IMR-90 (cell line): ENCODE measurements around the gene MCF2L2. TPM values are rescaled to one million over a fixed set of nuclear protein-coding genes. Genes with fewer than 3 reads are reported as not detected.

ENCODE experiments used
- ATAC-seq: fragments of 200-7000 bp; cut with Tn5 transposase; 2 replicates; pipeline ENCODE4 v1.9.1; 2020; ENCODE audit warnings: low read depth, mild to moderate bottlenecking, moderate library complexity
- BruUV-seq: library from RNA; stranded (reverse); fragments of 400-500 nt; replicated peaks from 2 replicates; lab custom pipeline; 2021; lab: Mats Ljungman, UMichigan
- CTCF ChIA-PET: fragments of 300-600 bp; formaldehyde crosslinking; extraction: SDS; loops from one replicate; lab custom pipeline; 2021; ENCODE audit warnings: antibody characterized with exemption; lab: Yijun Ruan, JAX
- POLR2A ChIA-PET: fragments of 300-600 bp; sonication (Branson Sonifier 250); formaldehyde crosslinking; loops from one replicate; lab custom pipeline; 2022; ENCODE audit warnings: antibody characterized with exemption; ENCODE audit not compliant: unreplicated experiment; lab: Charles Lee
- DNase-seq: peaks from one replicate; pipeline ENCODE4 v3.0.0; 2013
- H2AFZ ChIP-seq: replicated peaks from 2 replicates; pipeline ENCODE3; 2013; ENCODE audit warnings: low read length, mild to moderate bottlenecking; ENCODE audit not compliant: poor library complexity
- H2AK5ac ChIP-seq: 2 replicates; pipeline ENCODE4 v1.6.1; 2013; ENCODE audit warnings: low read depth, low read length, inconsistent platforms
- H2AK9ac ChIP-seq: replicated peaks from 2 replicates; pipeline ENCODE3; 2013; ENCODE audit warnings: mild to moderate bottlenecking, low read depth, low read length, moderate library complexity; ENCODE audit not compliant: poor library complexity
- H2BK120ac ChIP-seq: 2 replicates; pipeline ENCODE4 v1.6.1; 2013; ENCODE audit warnings: low read depth, low read length, inconsistent platforms
- H2BK15ac ChIP-seq: 3 replicates; pipeline ENCODE4 v1.6.1; 2013; ENCODE audit warnings: low read depth, low read length, inconsistent platforms
- H2BK20ac ChIP-seq: 2 replicates; pipeline ENCODE4 v1.6.1; 2013; ENCODE audit warnings: low read depth, mild to moderate bottlenecking, inconsistent platforms, low read length, moderate library complexity
- H2BK5ac ChIP-seq: 2 replicates; pipeline ENCODE4 v1.6.1; 2013; ENCODE audit warnings: mild to moderate bottlenecking, low read depth, low read length, inconsistent platforms; ENCODE audit not compliant: poor library complexity, severe bottlenecking
- H3K14ac ChIP-seq: replicated peaks from 2 replicates; pipeline ENCODE4 v1.6.1; 2013; ENCODE audit warnings: low read depth, low read length, inconsistent platforms
- H3K18ac ChIP-seq: 2 replicates; pipeline ENCODE4 v1.6.1; 2013; ENCODE audit warnings: low read depth, low read length, control low read depth
- H3K23ac ChIP-seq: 2 replicates; pipeline ENCODE4 v1.6.1; 2013; ENCODE audit warnings: low read depth, low read length, inconsistent platforms
- H3K27ac ChIP-seq: 2 replicates; pipeline ENCODE4 v1.5.1; 2013; ENCODE audit warnings: mild to moderate bottlenecking, control low read depth, low read length; ENCODE audit not compliant: insufficient read depth
- H3K27me3 ChIP-seq: 2 replicates; pipeline ENCODE4 v1.6.1; 2013; ENCODE audit warnings: low read length; ENCODE audit not compliant: control insufficient read depth, insufficient read depth
- H3K36me3 ChIP-seq: 2 replicates; pipeline ENCODE4 v1.6.1; 2013; ENCODE audit warnings: low read length, mixed read lengths; ENCODE audit not compliant: control insufficient read depth, insufficient read depth
- H3K4ac ChIP-seq: 2 replicates; pipeline ENCODE4 v1.6.1; 2013; ENCODE audit warnings: low read depth, low read length, inconsistent platforms
- H3K4me1 ChIP-seq: 2 replicates; pipeline ENCODE4 v1.6.1; 2013; ENCODE audit warnings: low read length, mixed read lengths; ENCODE audit not compliant: control insufficient read depth, insufficient read depth
- H3K4me2 ChIP-seq: 2 replicates; pipeline ENCODE4 v1.6.1; 2013; ENCODE audit warnings: low read depth, mild to moderate bottlenecking, control low read depth, low read length, moderate library complexity
- H3K4me3 ChIP-seq: 2 replicates; pipeline ENCODE4 v1.5.1; 2013; ENCODE audit warnings: low read depth, mild to moderate bottlenecking, control low read depth, low read length, moderate library complexity; ENCODE audit not compliant: insufficient read depth
- H3K56ac ChIP-seq: 2 replicates; pipeline ENCODE4 v1.6.1; 2013; ENCODE audit warnings: low read length, inconsistent platforms; ENCODE audit not compliant: insufficient read depth; ENCODE audit errors: extremely low read depth
- H3K79me1 ChIP-seq, 2 experiments: 2 replicates each; pipeline ENCODE4 v1.6.1; 2013; ENCODE audit warnings: low read length in 2 of 2, inconsistent platforms in 1 of 2, low read depth in 1 of 2
- H3K9ac ChIP-seq: 2 replicates; pipeline ENCODE4 v1.6.1; 2013; ENCODE audit warnings: low read depth, low read length, control low read depth
- H3K9me1 ChIP-seq: 2 replicates; pipeline ENCODE4 v1.6.1; 2013; ENCODE audit warnings: low read length, inconsistent platforms; ENCODE audit not compliant: insufficient read depth
- H3K9me3 ChIP-seq: 2 replicates; pipeline ENCODE4 v1.6.1; 2013; ENCODE audit warnings: low read length; ENCODE audit not compliant: control insufficient read depth, insufficient read depth
- H4K20me1 ChIP-seq: 2 replicates; pipeline ENCODE4 v1.6.1; 2013; ENCODE audit warnings: low read length, inconsistent platforms; ENCODE audit not compliant: insufficient read depth
- H4K5ac ChIP-seq: 2 replicates; pipeline ENCODE4 v1.6.1; 2013; ENCODE audit warnings: mild to moderate bottlenecking, low read depth, low read length, control low read depth
- H4K8ac ChIP-seq, 2 experiments: 2 replicates each; pipeline ENCODE4 v1.6.1; 2013; ENCODE audit warnings: low read depth in 2 of 2, low read length in 2 of 2, control low read depth in 1 of 2, inconsistent platforms in 1 of 2
- H4K91ac ChIP-seq: 2 replicates; pipeline ENCODE4 v1.6.1; 2013; ENCODE audit warnings: low read depth, low read length, inconsistent platforms; ENCODE audit not compliant: insufficient read depth
- BHLHE40 ChIP-seq: fragments of 150-350 bp; IDR thresholded peaks from 2 replicates; pipeline ENCODE4 v1.6.1; 2016; ENCODE audit warnings: mild to moderate bottlenecking, low read depth, low read length
- CEBPB ChIP-seq: IDR thresholded peaks from 2 replicates; pipeline ENCODE4 v1.6.1; 2012; ENCODE audit warnings: low read depth, low read length, improper control_type of control experiment
- CHD1 ChIP-seq: IDR thresholded peaks from 2 replicates; pipeline ENCODE4 v1.6.1; 2012; ENCODE audit warnings: low read depth, low read length, improper control_type of control experiment
- ELK1 ChIP-seq: fragments of 150-350 bp; IDR thresholded peaks from 2 replicates; pipeline ENCODE4 v1.6.1; 2016; ENCODE audit warnings: low read depth, mild to moderate bottlenecking, low read length, moderate library complexity, borderline replicate concordance
- FOS ChIP-seq: fragments of 150-350 bp; IDR thresholded peaks from 2 replicates; pipeline ENCODE4 v1.6.1; 2016; ENCODE audit warnings: low read depth, low read length
- MAFK ChIP-seq: IDR thresholded peaks from 2 replicates; pipeline ENCODE4 v1.6.1; 2012; ENCODE audit warnings: low read depth, low read length, improper control_type of control experiment
- MAZ ChIP-seq: IDR thresholded peaks from 2 replicates; pipeline ENCODE4 v1.6.1; 2012; ENCODE audit warnings: low read depth, mild to moderate bottlenecking, low read length, improper control_type of control experiment, moderate library complexity, borderline replicate concordance
- MXI1 ChIP-seq: IDR thresholded peaks from 2 replicates; pipeline ENCODE4 v1.6.1; 2012; ENCODE audit warnings: low read depth, mild to moderate bottlenecking, low read length, moderate library complexity, borderline replicate concordance
- NFE2L2 ChIP-seq: fragments of 150-350 bp; IDR thresholded peaks from 2 replicates; pipeline ENCODE4 v1.6.1; 2016; ENCODE audit warnings: low read depth, mild to moderate bottlenecking, low read length
- POLR2A ChIP-seq: IDR thresholded peaks from 2 replicates; pipeline ENCODE4 v1.6.1; 2012; ENCODE audit warnings: mild to moderate bottlenecking, low read depth, low read length
- RAD21 ChIP-seq: IDR thresholded peaks from 2 replicates; pipeline ENCODE4 v1.6.1; 2012; ENCODE audit warnings: low read length, improper control_type of control experiment
- RCOR1 ChIP-seq: IDR thresholded peaks from 2 replicates; pipeline ENCODE4 v1.6.1; 2012; ENCODE audit warnings: mild to moderate bottlenecking, low read length, improper control_type of control experiment; ENCODE audit not compliant: insufficient replicate concordance
- RFX5 ChIP-seq: IDR thresholded peaks from 2 replicates; pipeline ENCODE4 v1.8.0; 2012; ENCODE audit warnings: low read depth, mild to moderate bottlenecking, low read length, moderate library complexity
- SMC3 ChIP-seq: fragments of 150-350 bp; IDR thresholded peaks from 2 replicates; pipeline ENCODE4 v1.6.1; 2016; ENCODE audit warnings: low read depth, mild to moderate bottlenecking, antibody characterized with exemption, low read length, moderate library complexity
- USF2 ChIP-seq: fragments of 150-350 bp; IDR thresholded peaks from 2 replicates; pipeline ENCODE4 v1.6.1; 2017; ENCODE audit warnings: mild to moderate bottlenecking, antibody characterized with exemption, low read length, low read depth
- WGBS, 2 experiments: methylation state at CpG; one replicate each; pipeline versions ENCODE4 v1.1.5 to v1.1.7; 2013; ENCODE audit warnings: missing lambda C conversion rate in 2 of 2; ENCODE audit not compliant: insufficient read length in 1 of 2; ENCODE audit errors: extremely low coverage in 2 of 2; 5-methylcytosine and 5-hydroxymethylcytosine counted together
- dilution Hi-C: fragments of 300-500 bp; cut with HindIII; formaldehyde crosslinking; loops from one replicate; pipeline ENCODE4 v1.14.3; 2018; ENCODE audit warnings: low sequenced_read_pairs; ENCODE audit not compliant: unreplicated experiment
- in situ Hi-C: fragments of 300-500 bp; cut with MboI; formaldehyde crosslinking; loops from 3 replicates; pipeline ENCODE4 v1.14.3; 2019; ENCODE audit warnings: low sequenced_read_pairs, inconsistent platforms, mixed read lengths
- intact Hi-C: fragments of 100-400 bp; cut with micrococcal nuclease; formaldehyde crosslinking; loops from 2 replicates; pipeline ENCODE4 v1.10.0; 2022
- polyA plus RNA-seq, 3 experiments: library from polyadenylated mRNA; depleted of rRNA; stranded (reverse); fragments of >200 nt; gene quantifications; 2 replicates each; pipeline ENCODE4 v1.2.3, GENCODE V29; 2012; ENCODE audit warnings: low replicate concordance in 1 of 3
- total RNA-seq: library from RNA; depleted of rRNA; stranded (reverse); fragments of >200 nt; gene quantifications from 2 replicates; pipeline ENCODE4 v1.2.3, GENCODE V29; 2012
- TF ChIP-seq, protein P1 (sequence below): conservative IDR thresholded peaks from 2 replicates; pipeline ENCODE4 v1.5.1; 2012; ENCODE audit warnings: mild to moderate bottlenecking, low read depth, low read length, improper control_type of control experiment

MCF2L2 gene
- total and polyA plus RNA-seq, 2 of the 4 experiments (the other 2 are of a cell fraction) = under 0.01 TPM; not detected in 1

GRCh38 chr3:183285318-183285717 is 143.1 kb downstream of the MCF2L2 start:
- WGBS, 2 experiments = no CpG with 5 or more reads among the region's 1 CpG
- intact Hi-C loops = no loop called here

More at GRCh38 chr3:183285318-183285717, 143.1 kb downstream of the MCF2L2 start:
- H4K20me1 ChIP-seq = no peaks in the 10 kb centered on the region
- no peak overlapping the region for H2AK9ac ChIP-seq
- peaks cover 4% of the 10 kb centered on the region for H3K4me1 ChIP-seq
- H2AFZ ChIP-seq = no peak overlapping the region
- peak overlapping the region; percentile 55; the same call in 1 of the 2 replicates for H4K5ac ChIP-seq
- DNase-seq (no peak), ATAC-seq (no peak)
- H2BK20ac ChIP-seq = peak overlapping the region; percentile 69; the same call in 1 of the 2 replicates
- no peaks in the 10 kb centered on the region for H3K79me1 ChIP-seq
- dilution Hi-C loops (no loop called here), in situ Hi-C loops (no loop called here)
- no peak overlapping the region for H3K4me3 ChIP-seq
- peak overlapping the region; percentile 95 for H2AK5ac ChIP-seq
- H2BK15ac ChIP-seq = peak overlapping the region; percentile 78
- H4K8ac ChIP-seq = peak overlapping the region; percentile 19 to 81; a peak in 3 of 4 replicates
- TF ChIP-seq RCOR1 (no peak), USF2 (no peak), CEBPB (no peak), MXI1 (no peak), FOS (no peak), BHLHE40 (no peak), SMC3 (no peak), NFE2L2 (no peak), MAFK (no peak), RFX5 (no peak), CHD1 (no peak), RAD21 (no peak), POLR2A (no peak), MAZ (no peak), ELK1 (no peak)
- TF ChIP-seq, protein P1, sequence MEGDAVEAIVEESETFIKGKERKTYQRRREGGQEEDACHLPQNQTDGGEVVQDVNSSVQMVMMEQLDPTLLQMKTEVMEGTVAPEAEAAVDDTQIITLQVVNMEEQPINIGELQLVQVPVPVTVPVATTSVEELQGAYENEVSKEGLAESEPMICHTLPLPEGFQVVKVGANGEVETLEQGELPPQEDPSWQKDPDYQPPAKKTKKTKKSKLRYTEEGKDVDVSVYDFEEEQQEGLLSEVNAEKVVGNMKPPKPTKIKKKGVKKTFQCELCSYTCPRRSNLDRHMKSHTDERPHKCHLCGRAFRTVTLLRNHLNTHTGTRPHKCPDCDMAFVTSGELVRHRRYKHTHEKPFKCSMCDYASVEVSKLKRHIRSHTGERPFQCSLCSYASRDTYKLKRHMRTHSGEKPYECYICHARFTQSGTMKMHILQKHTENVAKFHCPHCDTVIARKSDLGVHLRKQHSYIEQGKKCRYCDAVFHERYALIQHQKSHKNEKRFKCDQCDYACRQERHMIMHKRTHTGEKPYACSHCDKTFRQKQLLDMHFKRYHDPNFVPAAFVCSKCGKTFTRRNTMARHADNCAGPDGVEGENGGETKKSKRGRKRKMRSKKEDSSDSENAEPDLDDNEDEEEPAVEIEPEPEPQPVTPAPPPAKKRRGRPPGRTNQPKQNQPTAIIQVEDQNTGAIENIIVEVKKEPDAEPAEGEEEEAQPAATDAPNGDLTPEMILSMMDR = no peak
- peak overlapping the region; percentile 73 for H4K91ac ChIP-seq
- no peaks in the 10 kb centered on the region for H3K36me3 ChIP-seq
- peak overlapping the region; percentile 84; the same call in 1 of the 2 replicates for H3K23ac ChIP-seq
- H3K27me3 ChIP-seq = no peaks in the 10 kb centered on the region
- H2BK120ac ChIP-seq = peak overlapping the region; percentile 86
- H3K18ac ChIP-seq = peak overlapping the region; percentile 70; the same call in 1 of the 2 replicates
- 0 out of 2 replicates have a peak overlapping the region, but pooled peaks have one; percentile 6 for H3K27ac ChIP-seq
- H3K9me1 ChIP-seq = peaks cover 3% of the 10 kb centered on the region; the same call in 1 of the 2 replicates
- peak overlapping the region; percentile 30 for H2BK5ac ChIP-seq
- H3K9ac ChIP-seq = 0 out of 2 replicates have a peak overlapping the region, but pooled peaks have one; percentile 13
- peak overlapping the region; percentile 80 for H3K4ac ChIP-seq
- BruUV-seq = no TSS peak
- H3K14ac ChIP-seq = peak overlapping the region; percentile 88
- POLR2A ChIA-PET = no interaction called here
- H3K56ac ChIP-seq = no peak overlapping the region
- no peak overlapping the region; the same call in 1 of the 2 replicates for H3K4me2 ChIP-seq
- CTCF ChIA-PET = no interaction called here
- no peaks in the 10 kb centered on the region for H3K9me3 ChIP-seq
